H1 (cell line): ENCODE data around the gene UBASH3B.

ENCODE experiments used
- RFX5 ChIP-seq: IDR thresholded peaks from 2 replicates; pipeline ENCODE4 v1.6.1; 2011; ENCODE audit warnings: low read depth, low read length, improper control_type of control experiment, borderline replicate concordance
- YY1 ChIP-seq: IDR thresholded peaks from 2 replicates; pipeline ENCODE4 v1.6.1; 2011; ENCODE audit warnings: low read depth, mild to moderate bottlenecking, low read length

- TF ChIP-seq YY1: no peak
- no peak for TF ChIP-seq RFX5
Observed at GRCh38 chr11:122637541-122637940, 18.0 kb upstream of the UBASH3B start.
